NB4 (cell line): ENCODE results near the gene KRT10.

Experiments
- CTCF ChIP-seq: IDR thresholded peaks from one replicate; pipeline ENCODE4 v1.5.1; 2012; ENCODE audit warnings: low read depth, low read length
- POLR2A ChIP-seq: IDR thresholded peaks from 2 replicates; pipeline ENCODE4 v1.6.1; 2011; ENCODE audit warnings: mild to moderate bottlenecking; ENCODE audit not compliant: insufficient read length; ENCODE audit errors: extremely low read depth

- TF ChIP-seq CTCF (no peak), POLR2A (no peak)
Observed at GRCh38 chr17:40810494-40810893, 11.9 kb downstream of the KRT10 start.
